Fibroblast of peridontal ligament (primary cell): ENCODE measurements around the gene TTYH2.

Experiments
- DNase-seq: peaks from one replicate; pipeline ENCODE4 v3.0.0-alpha.2; 2010; ENCODE audit errors: extremely low read depth

Gene TTYH2

GRCh38 chr17:74214484-74215341 lies 1.3 kb downstream of the TTYH2 start:
- DNase-seq, result no peak

- DNase-seq, result no peak
Observed at GRCh38 chr17:74215342-74215727, 2.0 kb downstream of the TTYH2 start.

- DNase-seq, result no peak
Observed at GRCh38 chr17:74216505-74216904, 3.1 kb downstream of the TTYH2 start.

GRCh38 chr17:74217037-74217730 lies 3.8 kb downstream of the TTYH2 start:
- DNase-seq, result no peak

- no peak for DNase-seq
Observed at GRCh38 chr17:74217888-74218287, 4.5 kb downstream of the TTYH2 start.

- peak; percentile 65 for DNase-seq
Observed at GRCh38 chr17:74218436-74218835, 5.1 kb downstream of the TTYH2 start.

- DNase-seq, result no peak
Observed at GRCh38 chr17:74219576-74220133, 6.3 kb downstream of the TTYH2 start.

- no peak for DNase-seq
Observed at GRCh38 chr17:74220219-74220618, 6.8 kb downstream of the TTYH2 start.

- DNase-seq, result no peak
Observed at GRCh38 chr17:74220946-74221818, 7.8 kb downstream of the TTYH2 start.

GRCh38 chr17:74222399-74222798 lies 9.0 kb downstream of the TTYH2 start:
- DNase-seq, result no peak

- DNase-seq, result no peak
Observed at GRCh38 chr17:74223901-74224300, 10.5 kb downstream of the TTYH2 start.

GRCh38 chr17:74224959-74225725 lies 11.8 kb downstream of the TTYH2 start:
- DNase-seq, result no peak

- DNase-seq, result no peak
Observed at GRCh38 chr17:74226252-74226651, 12.9 kb downstream of the TTYH2 start.

GRCh38 chr17:74227271-74228080 lies 14.1 kb downstream of the TTYH2 start:
- DNase-seq, result no peak

GRCh38 chr17:74228306-74228978 lies 15.1 kb downstream of the TTYH2 start:
- DNase-seq, result no peak

GRCh38 chr17:74230896-74231295 lies 17.5 kb downstream of the TTYH2 start:
- no peak for DNase-seq

GRCh38 chr17:74231928-74232907 lies 18.8 kb downstream of the TTYH2 start:
- no peak for DNase-seq

- no peak for DNase-seq
Observed at GRCh38 chr17:74233937-74234336, 20.6 kb downstream of the TTYH2 start.
